Nephron progenitor cell (in vitro differentiated cells): ENCODE results near the gene ACBD6.

Source experiments
- DNase-seq: peaks from one replicate; pipeline ENCODE4 v3.0.0; 2021
- H3K27ac Mint-ChIP-seq: 2 replicates; pipeline ENCODE4 v1.8.0; 2021; ENCODE audit warnings: mild to moderate bottlenecking, moderate library complexity, mixed read lengths
- H3K27me3 Mint-ChIP-seq: 2 replicates; pipeline ENCODE4 v1.8.0; 2021; ENCODE audit warnings: mild to moderate bottlenecking, low read depth, mixed read lengths; ENCODE audit not compliant: poor library complexity
- H3K36me3 Mint-ChIP-seq: 2 replicates; pipeline ENCODE4 v1.8.0; 2021; ENCODE audit warnings: low read depth, mixed read lengths
- H3K4me1 Mint-ChIP-seq: 2 replicates; pipeline ENCODE4 v1.8.0; 2021; ENCODE audit warnings: mixed read lengths
- H3K4me3 Mint-ChIP-seq: 2 replicates; pipeline ENCODE4 v1.8.0; 2021; ENCODE audit warnings: mild to moderate bottlenecking, moderate library complexity, mixed read lengths
- H3K9me3 Mint-ChIP-seq: 2 replicates; pipeline ENCODE4 v1.8.0; 2021; ENCODE audit warnings: mild to moderate bottlenecking, moderate library complexity, mixed read lengths
- TF ChIP-seq, protein P1 (sequence below): fragments of 200-600 bp; sonication (generic); IDR thresholded peaks from 2 replicates; pipeline ENCODE4 v1.5.0; 2021; ENCODE audit warnings: antibody characterized with exemption

ACBD6 gene

DNA sequence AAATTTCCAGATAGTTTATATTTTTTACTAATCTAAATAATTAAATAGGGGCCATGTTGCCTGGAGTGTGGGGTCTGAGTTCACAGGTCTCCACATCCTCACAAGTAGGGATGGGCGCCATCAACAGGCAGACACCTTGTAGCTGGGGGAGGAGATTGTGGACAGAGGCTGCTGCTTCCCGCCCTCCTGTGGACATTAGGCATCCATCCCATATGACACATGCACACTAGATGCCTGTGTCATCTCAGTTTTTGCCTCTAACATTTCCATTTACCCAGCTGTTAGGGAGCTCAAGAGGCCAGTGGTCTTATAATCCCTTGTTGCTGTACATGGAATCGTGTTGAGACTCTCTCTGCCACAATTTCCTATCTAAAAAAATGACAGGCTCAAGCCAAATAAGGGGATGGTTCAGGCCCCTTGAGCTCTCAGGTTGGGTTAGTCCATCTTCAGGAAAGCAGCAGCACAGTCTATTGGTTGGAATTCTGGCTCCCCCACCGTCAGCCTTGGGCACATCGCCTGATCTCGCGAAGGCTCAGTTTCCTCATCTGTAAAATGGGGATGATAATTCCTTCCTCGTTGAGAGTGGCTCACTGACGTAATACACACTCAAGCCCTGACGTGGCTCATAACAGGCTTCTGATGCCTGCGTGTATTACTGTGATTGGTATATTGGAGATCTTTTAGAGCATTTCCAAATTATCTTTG is 258.7 kb downstream of the ACBD6 start:
- TF ChIP-seq, protein P1, sequence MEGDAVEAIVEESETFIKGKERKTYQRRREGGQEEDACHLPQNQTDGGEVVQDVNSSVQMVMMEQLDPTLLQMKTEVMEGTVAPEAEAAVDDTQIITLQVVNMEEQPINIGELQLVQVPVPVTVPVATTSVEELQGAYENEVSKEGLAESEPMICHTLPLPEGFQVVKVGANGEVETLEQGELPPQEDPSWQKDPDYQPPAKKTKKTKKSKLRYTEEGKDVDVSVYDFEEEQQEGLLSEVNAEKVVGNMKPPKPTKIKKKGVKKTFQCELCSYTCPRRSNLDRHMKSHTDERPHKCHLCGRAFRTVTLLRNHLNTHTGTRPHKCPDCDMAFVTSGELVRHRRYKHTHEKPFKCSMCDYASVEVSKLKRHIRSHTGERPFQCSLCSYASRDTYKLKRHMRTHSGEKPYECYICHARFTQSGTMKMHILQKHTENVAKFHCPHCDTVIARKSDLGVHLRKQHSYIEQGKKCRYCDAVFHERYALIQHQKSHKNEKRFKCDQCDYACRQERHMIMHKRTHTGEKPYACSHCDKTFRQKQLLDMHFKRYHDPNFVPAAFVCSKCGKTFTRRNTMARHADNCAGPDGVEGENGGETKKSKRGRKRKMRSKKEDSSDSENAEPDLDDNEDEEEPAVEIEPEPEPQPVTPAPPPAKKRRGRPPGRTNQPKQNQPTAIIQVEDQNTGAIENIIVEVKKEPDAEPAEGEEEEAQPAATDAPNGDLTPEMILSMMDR = no peak
- Mint-ChIP-seq H3K4me1 (no peaks in the 10 kb centered on the region), H3K27me3 (peaks cover 83% of the 10 kb centered on the region), H3K9me3 (no peaks in the 10 kb centered on the region), H3K36me3 (no peaks in the 10 kb centered on the region), H3K4me3 (no peak overlapping the region), H3K27ac (no peak overlapping the region)
- DNase-seq = no peak

DNA sequence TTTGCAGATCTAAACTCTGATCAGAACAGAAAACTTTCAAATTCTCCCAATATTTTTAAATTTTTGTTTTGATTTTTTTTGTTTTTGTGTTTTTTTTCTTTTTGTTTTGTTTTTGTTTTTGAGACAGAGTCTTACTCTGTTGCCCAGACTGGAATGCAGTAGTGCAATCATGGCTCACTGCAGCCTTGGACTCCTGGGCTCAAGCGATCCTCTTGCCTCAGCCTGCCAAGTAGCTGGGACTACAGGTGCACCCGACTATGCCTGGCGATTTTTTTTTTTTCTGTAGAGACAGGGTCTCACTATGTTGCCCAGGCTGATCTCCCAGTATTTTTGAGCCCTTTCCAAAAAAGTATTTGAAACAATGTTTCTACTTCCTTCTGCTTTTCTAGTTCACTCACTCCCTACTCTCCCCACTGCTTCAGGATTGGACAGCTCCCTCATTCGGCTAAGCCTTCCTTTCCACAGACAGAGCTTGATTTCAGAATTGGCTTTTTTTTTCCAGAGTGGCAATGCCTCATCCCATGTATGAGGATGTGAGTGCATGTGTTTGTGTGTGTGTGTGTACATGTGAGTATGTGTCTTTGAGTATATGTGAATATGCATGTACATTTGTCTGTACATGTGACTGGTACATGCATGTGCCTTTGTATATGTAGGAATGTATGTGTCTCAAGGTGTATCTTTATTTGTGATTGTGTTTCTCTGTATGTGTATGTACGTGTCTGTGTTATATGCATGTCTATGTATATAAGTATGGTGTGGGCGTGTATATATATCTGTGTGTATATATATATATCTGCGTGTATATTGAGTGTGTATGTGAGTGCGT is 260.4 kb downstream of the ACBD6 start:
- Mint-ChIP-seq H3K4me1 (no peaks in the 10 kb centered on the region), H3K36me3 (no peaks in the 10 kb centered on the region), H3K27ac (no peak overlapping the region), H3K4me3 (no peak overlapping the region), H3K27me3 (peaks cover 87% of the 10 kb centered on the region), H3K9me3 (no peaks in the 10 kb centered on the region)
- TF ChIP-seq, protein P1 = no peak
- DNase-seq = no peak

GRCh38 chr1:180239145-180240096 is 263.0 kb downstream of the ACBD6 start:
- peaks cover 95% of the 10 kb centered on the region for H3K27me3 Mint-ChIP-seq
- DNase-seq = no peak
- H3K4me3 Mint-ChIP-seq = no peak overlapping the region
- no peaks in the 10 kb centered on the region for H3K36me3 Mint-ChIP-seq
- H3K4me1 Mint-ChIP-seq = peaks cover 8% of the 10 kb centered on the region
- no peaks in the 10 kb centered on the region for H3K9me3 Mint-ChIP-seq
- TF ChIP-seq, protein P1 = no peak
- H3K27ac Mint-ChIP-seq = no peak overlapping the region

- DNase-seq = no peak
- TF ChIP-seq, protein P1 = no peak
- H3K9me3 Mint-ChIP-seq = no peaks in the 10 kb centered on the region
- H3K4me3 Mint-ChIP-seq = no peak overlapping the region
- no peaks in the 10 kb centered on the region for H3K36me3 Mint-ChIP-seq
- H3K27ac Mint-ChIP-seq = no peak overlapping the region
- peaks cover 16% of the 10 kb centered on the region for H3K4me1 Mint-ChIP-seq
- H3K27me3 Mint-ChIP-seq = peaks cover 99% of the 10 kb centered on the region
These were observed 263.7 kb downstream of the ACBD6 start for GRCh38 chr1:180238675-180239074.
